Naive thymus-derived CD4-positive, alpha-beta T cell (primary cell): ENCODE results near the gene CMYA5. TPM values are rescaled to one million over a fixed set of nuclear protein-coding genes. Genes with fewer than 3 reads are reported as not detected.

Source experiments
- polyA plus RNA-seq, 2 donors: library from polyadenylated mRNA; unstranded; fragments of 300-500 nt; fragmentation: Illumina TruSeq; gene quantifications; one replicate each; pipeline ENCODE4 v1.2.3, GENCODE V29; 2021
- total RNA-seq, 6 experiments: library from RNA in 5 of 6; stranded (reverse) in 5 of 6; gene quantifications; 1 replicate in 5 of 6; 2 replicates in 1 of 6; pipeline ENCODE4 v1.2.3 and lab custom pipeline; 2021 to 2026

Gene CMYA5
- total and polyA plus RNA-seq, 7 experiments from 2014 or later = 0.08 to 0.27 (median 0.14) TPM; not detected in 1

Other genes with a start within 250 kb of the CMYA5 start
- gene HOMER1, start 175.7 kb upstream of the CMYA5 start, total RNA-seq = 1 to 10 TPM; 1.9 to 4.3 (median 3.4) TPM
- 1 to 10 TPM in 1 of 2 donors, under 1 TPM in 1; 0.83 to 1.4 TPM for gene HOMER1, start 175.7 kb upstream of the CMYA5 start, polyA plus RNA-seq
- 100 to 1,000 TPM; 102 to 154 (median 111) TPM for gene TENT2, start 77.4 kb upstream of the CMYA5 start, total RNA-seq
- gene TENT2, start 77.4 kb upstream of the CMYA5 start, polyA plus RNA-seq = 10 to 100 TPM; 49.3 to 51.5 TPM